GM12873 (cell line): ENCODE measurements around the gene TOX2.

Source experiments
- TF ChIP-seq, protein P1 (sequence below): IDR thresholded peaks from 2 replicates; pipeline ENCODE4 v1.5.1; 2012; ENCODE audit warnings: low read depth, mild to moderate bottlenecking, moderate library complexity, low read length, control low read depth; ENCODE audit not compliant: insufficient read depth; ENCODE audit errors: missing control alignments

TOX2 gene

DNA sequence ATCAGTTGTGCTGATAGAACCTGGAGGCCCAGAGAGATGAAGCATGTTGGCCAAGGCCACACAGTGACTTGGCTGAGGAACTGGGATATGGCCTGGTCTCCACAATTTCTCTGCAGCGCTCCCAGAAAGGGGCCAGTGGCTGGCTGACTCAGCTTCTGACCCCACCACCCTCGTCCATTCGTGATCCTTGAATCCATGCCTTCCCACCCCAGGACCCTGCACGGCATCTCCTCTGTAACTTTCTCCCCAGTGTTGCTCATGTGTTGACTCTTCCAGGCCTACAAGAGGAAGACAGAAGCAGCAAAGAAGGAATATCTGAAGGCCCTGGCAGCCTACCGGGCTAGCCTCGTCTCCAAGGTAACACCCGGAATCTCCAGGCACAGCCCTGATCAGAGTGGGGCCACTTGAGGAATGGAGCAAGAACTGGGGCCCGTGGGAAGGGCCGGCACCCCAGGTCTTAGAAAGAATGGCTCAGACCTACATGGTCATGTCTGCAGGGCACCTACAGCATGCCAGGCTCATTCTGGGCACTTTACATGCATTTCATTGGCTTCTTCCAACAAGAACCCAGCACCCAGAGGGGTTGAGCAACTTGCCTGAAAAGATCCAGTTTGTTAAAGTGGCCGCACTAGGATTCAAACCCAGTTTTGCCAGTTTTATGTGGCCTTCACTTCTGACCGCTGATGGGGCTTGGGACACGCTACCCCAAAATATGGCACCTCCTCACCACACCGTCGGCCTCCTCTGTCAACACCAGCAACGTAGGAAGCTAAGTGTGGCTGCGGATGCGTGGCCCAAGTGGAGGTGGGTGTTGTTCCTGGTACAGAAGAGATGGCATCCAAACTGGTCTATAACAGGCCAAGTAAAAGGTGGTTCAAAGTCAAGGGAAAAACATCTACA is 150.1 kb downstream of the TOX2 start:
- TF ChIP-seq, protein P1, sequence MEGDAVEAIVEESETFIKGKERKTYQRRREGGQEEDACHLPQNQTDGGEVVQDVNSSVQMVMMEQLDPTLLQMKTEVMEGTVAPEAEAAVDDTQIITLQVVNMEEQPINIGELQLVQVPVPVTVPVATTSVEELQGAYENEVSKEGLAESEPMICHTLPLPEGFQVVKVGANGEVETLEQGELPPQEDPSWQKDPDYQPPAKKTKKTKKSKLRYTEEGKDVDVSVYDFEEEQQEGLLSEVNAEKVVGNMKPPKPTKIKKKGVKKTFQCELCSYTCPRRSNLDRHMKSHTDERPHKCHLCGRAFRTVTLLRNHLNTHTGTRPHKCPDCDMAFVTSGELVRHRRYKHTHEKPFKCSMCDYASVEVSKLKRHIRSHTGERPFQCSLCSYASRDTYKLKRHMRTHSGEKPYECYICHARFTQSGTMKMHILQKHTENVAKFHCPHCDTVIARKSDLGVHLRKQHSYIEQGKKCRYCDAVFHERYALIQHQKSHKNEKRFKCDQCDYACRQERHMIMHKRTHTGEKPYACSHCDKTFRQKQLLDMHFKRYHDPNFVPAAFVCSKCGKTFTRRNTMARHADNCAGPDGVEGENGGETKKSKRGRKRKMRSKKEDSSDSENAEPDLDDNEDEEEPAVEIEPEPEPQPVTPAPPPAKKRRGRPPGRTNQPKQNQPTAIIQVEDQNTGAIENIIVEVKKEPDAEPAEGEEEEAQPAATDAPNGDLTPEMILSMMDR, result no peak

GRCh38 chr20:44065401-44066340 is 151.0 kb downstream of the TOX2 start:
- TF ChIP-seq, protein P1, result no peak

- TF ChIP-seq, protein P1, result no peak
Measured at GRCh38 chr20:44066645-44067606, 152.3 kb downstream of the TOX2 start.

GRCh38 chr20:44067650-44068081 is 153.0 kb downstream of the TOX2 start:
- TF ChIP-seq, protein P1, result no peak

GRCh38 chr20:44068316-44069201 is 153.9 kb downstream of the TOX2 start:
- TF ChIP-seq, protein P1, result no peak
